ENCODE data around the gene RASA1.

- TF ChIP-seq CTCF (IDR thresholded peaks at IDR 0.05) (no peak), POLR2A (IDR thresholded peaks at IDR 0.05) (no peak), POLR2AphosphoS5 (IDR thresholded peaks at IDR 0.05) (no peak)
Observed at GRCh38 chr5:87403409-87403808, 135.7 kb downstream of the RASA1 start.
